ENCODE data around the gene MXD1.

MXD1 gene

GRCh38 chr2:69955029-69955428, 40.1 kb downstream of the MXD1 start:
- no peak for DNase-seq

- DNase-seq: no peak
Observed at GRCh38 chr2:69956475-69956979, 41.6 kb downstream of the MXD1 start.

- DNase-seq: no peak
Observed at GRCh38 chr2:69957965-69958364, 43.1 kb downstream of the MXD1 start.

GRCh38 chr2:69958480-69958879, 43.6 kb downstream of the MXD1 start:
- no peak for DNase-seq

- no peak for DNase-seq
Observed at GRCh38 chr2:69959425-69959824, 44.5 kb downstream of the MXD1 start.

- no peak for DNase-seq
Observed at GRCh38 chr2:69960821-69961220, 45.9 kb downstream of the MXD1 start.

- no peak for DNase-seq
Observed at GRCh38 chr2:69961496-69961895, 46.6 kb downstream of the MXD1 start, which contains the start of gene ASPRV1. TSS of gene ASPRV1 (minus strand) at chr2:69961631. CDS start at chr2:69961436, 195 bp downstream.

- no peak for DNase-seq
Observed at GRCh38 chr2:69962986-69963730, 48.2 kb downstream of the MXD1 start.

GRCh38 chr2:69964353-69964841, 49.5 kb downstream of the MXD1 start:
- DNase-seq: no peak

- no peak for DNase-seq
Observed at GRCh38 chr2:69965756-69966445, 51.0 kb downstream of the MXD1 start.

- no peak for DNase-seq
Observed at GRCh38 chr2:69966496-69966895, 51.6 kb downstream of the MXD1 start.

- no peak for DNase-seq
Observed at GRCh38 chr2:69968609-69969008, 53.7 kb downstream of the MXD1 start.

- no peak for DNase-seq
Observed at GRCh38 chr2:69969126-69969983, 54.4 kb downstream of the MXD1 start.

GRCh38 chr2:69969991-69970390, 55.1 kb downstream of the MXD1 start:
- DNase-seq: no peak

GRCh38 chr2:69972822-69973221, 57.9 kb downstream of the MXD1 start:
- no peak for DNase-seq

GRCh38 chr2:69973335-69973735, 58.4 kb downstream of the MXD1 start:
- no peak for DNase-seq

GRCh38 chr2:69975136-69975852, 60.4 kb downstream of the MXD1 start:
- DNase-seq: no peak

- no peak for DNase-seq
Observed at GRCh38 chr2:69975853-69976462, 61.0 kb downstream of the MXD1 start.

GRCh38 chr2:69977186-69977585, 62.3 kb downstream of the MXD1 start:
- no peak for DNase-seq

GRCh38 chr2:69977906-69978482, 63.1 kb downstream of the MXD1 start:
- DNase-seq: no peak
